RWPE1 (cell line): ENCODE results near the gene ZNF680.

Experiments used
- CTCF ChIA-PET: fragments of 350-600 bp; sonication (Branson Sonifier 250); formaldehyde crosslinking; extraction: SDS; loops from one replicate; lab custom pipeline; 2021; lab: Yijun Ruan, JAX
- POLR2A ChIA-PET: fragments of 400-600 bp; formaldehyde crosslinking; extraction: SDS; loops from one replicate; lab custom pipeline; 2020; ENCODE audit warnings: antibody characterized with exemption; ENCODE audit not compliant: low non-redundant PET; lab: Yijun Ruan, JAX
- DNase-seq: peaks from one replicate; pipeline ENCODE4 v3.0.0; 2012; ENCODE audit warnings: low spot score
- H3K27ac ChIP-seq: fragments of 450-650 bp; 2 replicates; pipeline ENCODE4 v1.5.1; 2017
- CTCF ChIP-seq: fragments of 450-650 bp; conservative IDR thresholded peaks from 2 replicates; pipeline ENCODE4 v1.5.1; 2017; ENCODE audit warnings: low read depth, mild to moderate bottlenecking

The ZNF680 gene

GRCh38 chr7:64541438-64542359 lies 21.2 kb downstream of the ZNF680 start:
- no peak for TF ChIP-seq CTCF
- DNase-seq: no peak
- peak overlapping the region; percentile 36; the same call in 1 of the 2 replicates for H3K27ac ChIP-seq
- CTCF ChIA-PET: interaction anchor here (0.6 kb wide), 1 partner anchor 37 kb away, joined by 7 read pairs; no protein-coding TSS in a partner anchor
- POLR2A ChIA-PET: no interaction called here

DNA sequence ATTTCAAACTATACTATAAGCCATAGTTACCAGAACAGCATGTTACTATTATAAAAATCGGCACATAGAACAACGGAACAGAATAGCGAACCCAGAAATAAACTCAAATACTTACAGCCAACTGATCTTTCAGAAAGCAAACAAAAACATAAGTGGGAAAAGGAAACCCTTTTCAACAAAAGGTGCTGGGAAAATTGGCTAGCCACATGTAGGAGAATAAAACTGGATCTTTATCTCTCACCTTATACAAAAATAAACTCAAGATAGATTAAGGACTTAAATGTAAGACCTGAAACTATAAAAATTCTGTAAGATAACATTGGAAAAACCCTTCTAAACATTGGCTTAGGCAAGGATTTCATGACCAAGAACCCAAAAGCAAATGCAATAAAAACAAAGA lies 29.1 kb downstream of the ZNF680 start:
- ChIA-PET POLR2A (no interaction called here), CTCF (no interaction called here)
- H3K27ac ChIP-seq: no peak overlapping the region
- no peak for DNase-seq
- no peak for TF ChIP-seq CTCF

- DNase-seq: no peak
- ChIA-PET POLR2A (no interaction called here), CTCF (no interaction called here)
- H3K27ac ChIP-seq: no peak overlapping the region
- TF ChIP-seq CTCF: no peak
These were observed 34.1 kb downstream of the ZNF680 start for GRCh38 chr7:64528770-64529169.

DNA sequence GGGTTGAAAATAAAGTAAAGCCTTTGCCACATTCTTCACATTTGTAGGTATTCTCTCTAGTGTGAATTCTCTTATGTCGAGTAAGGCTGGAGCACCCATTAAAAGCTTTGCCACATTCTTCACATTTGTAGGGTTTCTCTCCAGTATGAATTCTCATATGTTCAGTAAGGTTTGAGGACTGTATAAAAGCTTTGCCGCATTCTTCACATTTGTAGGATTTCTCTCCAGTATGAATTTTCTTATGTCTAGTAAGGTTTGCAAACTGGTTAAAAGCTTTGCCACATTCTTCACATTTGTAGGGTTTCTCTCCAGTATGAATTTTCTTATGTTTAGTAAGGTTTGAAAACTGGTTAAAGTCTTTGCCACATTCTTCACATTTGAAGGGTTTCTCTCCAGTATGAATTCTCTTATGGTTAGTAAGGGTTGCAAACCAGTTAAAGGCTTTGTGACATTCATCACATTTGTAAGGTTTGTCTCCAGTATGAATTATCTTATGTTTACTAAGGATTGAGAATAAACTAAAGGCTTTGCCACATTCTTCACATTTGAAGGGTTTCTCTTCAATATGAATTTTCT lies 41.4 kb downstream of the ZNF680 start:
- ChIA-PET POLR2A (no interaction called here), CTCF (no interaction called here)
- H3K27ac ChIP-seq: no peak overlapping the region
- no peak for DNase-seq
- no peak for TF ChIP-seq CTCF

DNA sequence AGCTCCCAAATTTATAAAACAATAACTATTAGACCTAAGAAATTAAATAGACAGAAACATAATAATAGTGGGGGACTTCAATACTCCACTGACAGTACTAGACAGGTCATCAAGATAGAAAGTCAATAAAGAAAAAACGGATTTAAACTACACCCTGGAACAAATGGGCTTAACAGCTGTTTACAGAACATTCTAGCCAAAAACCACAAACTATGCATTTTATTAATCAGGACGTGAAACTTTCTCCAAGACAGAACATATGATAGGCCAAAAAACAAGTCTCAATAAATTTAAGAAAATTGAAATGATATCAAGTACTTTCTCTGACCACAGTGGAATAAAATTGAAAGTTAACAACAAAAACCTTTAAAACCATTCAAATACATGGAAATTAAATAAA lies 46.4 kb downstream of the ZNF680 start:
- ChIA-PET CTCF (no interaction called here), POLR2A (no interaction called here)
- H3K27ac ChIP-seq: no peak overlapping the region
- no peak for DNase-seq
- TF ChIP-seq CTCF: no peak

DNA sequence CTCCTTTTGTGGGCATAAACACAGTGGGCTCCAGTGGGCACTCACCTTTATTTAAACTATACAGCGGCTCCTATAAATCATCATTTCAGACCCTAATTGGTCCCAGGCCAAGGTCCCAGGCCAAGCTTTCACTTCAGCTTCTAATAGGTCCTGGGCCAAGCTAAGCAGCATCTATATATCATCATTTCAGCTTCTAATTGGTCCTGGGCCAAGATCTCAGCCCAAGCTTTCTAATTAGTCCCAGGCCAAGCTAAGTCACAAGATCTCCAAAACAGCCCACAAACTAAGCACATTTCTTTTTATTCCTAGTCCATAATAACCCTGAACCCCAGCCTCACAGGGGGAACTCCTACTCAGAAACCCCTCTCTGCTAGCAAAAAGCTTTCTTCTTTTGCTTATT lies 47.1 kb downstream of the ZNF680 start:
- ChIA-PET POLR2A (no interaction called here), CTCF (interaction anchor here (0.5 kb wide), 1 partner anchor 858 kb away, joined by 4 read pairs; no protein-coding TSS in a partner anchor)
- H3K27ac ChIP-seq: no peak overlapping the region
- TF ChIP-seq CTCF: no peak
- no peak for DNase-seq
